Mesodermal cell (in vitro differentiated cells): Measurements from ENCODE around the gene SPOCK1.

Experiments
- H3K27ac ChIP-seq: 2 replicates; pipeline ENCODE4 v1.7.0; 2013; ENCODE audit warnings: mild to moderate bottlenecking, low read depth, low read length, moderate library complexity; ENCODE audit not compliant: severe bottlenecking
- H3K36me3 ChIP-seq: 2 replicates; pipeline ENCODE4 v1.7.1; 2013; ENCODE audit warnings: mild to moderate bottlenecking, low read length, moderate library complexity; ENCODE audit not compliant: control insufficient read depth, insufficient read depth
- H3K4me1 ChIP-seq: one replicate; pipeline ENCODE4 v1.7.1; 2013; ENCODE audit warnings: mild to moderate bottlenecking, low read length; ENCODE audit not compliant: insufficient read depth, control insufficient read depth, poor library complexity, severe bottlenecking
- H3K4me3 ChIP-seq: 2 replicates; pipeline ENCODE4 v1.7.0; 2013; ENCODE audit warnings: low read length, control low read depth, mild to moderate bottlenecking; ENCODE audit not compliant: insufficient read depth, poor library complexity, severe bottlenecking; ENCODE audit errors: extremely low read depth
- H3K9me3 ChIP-seq: 2 replicates; pipeline ENCODE4 v1.7.1; 2013; ENCODE audit warnings: mild to moderate bottlenecking, low read length, moderate library complexity; ENCODE audit not compliant: control insufficient read depth
- WGBS, 2 experiments: methylation state at CpG; one replicate each; pipeline ENCODE4 v1.1.5; 2013; ENCODE audit warnings: missing lambda C conversion rate in 2 of 2; ENCODE audit not compliant: insufficient coverage in 2 of 2; 5-methylcytosine and 5-hydroxymethylcytosine counted together

Gene SPOCK1

GRCh38 chr5:137119321-137119720, 379.8 kb downstream of the SPOCK1 start:
- peaks cover 5% of the 10 kb centered on the region for H3K4me1 ChIP-seq
- H3K4me3 ChIP-seq = no peak overlapping the region
- H3K27ac ChIP-seq = no peak overlapping the region
- no peaks in the 10 kb centered on the region for H3K9me3 ChIP-seq
- no peaks in the 10 kb centered on the region for H3K36me3 ChIP-seq
- 87 to 93% methylated on average over 3 to 4 of the region's 6 CpGs for WGBS, 2 experiments

GRCh38 chr5:137118629-137119028, 380.5 kb downstream of the SPOCK1 start:
- no peak overlapping the region for H3K27ac ChIP-seq

DNA sequence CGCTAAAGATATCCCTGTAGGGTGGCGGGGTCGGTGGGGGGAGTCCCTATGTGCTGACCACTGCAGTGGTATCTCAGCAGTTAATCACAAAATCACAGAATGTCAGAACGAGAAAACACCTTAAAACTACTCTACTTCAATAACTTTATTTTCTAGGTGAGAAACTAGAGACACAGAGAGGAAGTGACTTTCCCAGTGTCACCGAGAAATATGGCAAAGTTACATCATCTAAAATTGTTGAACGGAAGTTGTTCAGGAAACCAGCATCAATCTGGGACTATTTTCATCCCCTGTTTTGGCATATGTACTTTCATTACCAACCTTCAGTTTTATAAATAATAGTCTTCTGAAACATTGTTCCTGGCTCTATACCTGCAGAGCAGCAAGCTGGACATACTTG, 384.0 kb downstream of the SPOCK1 start:
- H3K4me3 ChIP-seq = no peak overlapping the region
- no peak overlapping the region for H3K27ac ChIP-seq
- no peaks in the 10 kb centered on the region for H3K36me3 ChIP-seq
- H3K4me1 ChIP-seq = peaks cover 6% of the 10 kb centered on the region
- 83 to 85% methylated on average over 3 to 5 of the region's 6 CpGs for WGBS, 2 experiments
- no peaks in the 10 kb centered on the region for H3K9me3 ChIP-seq

More at GRCh38 chr5:137118629-137119028, 380.5 kb downstream of the SPOCK1 start:
- H3K4me1 ChIP-seq = peaks cover 6% of the 10 kb centered on the region
- WGBS, 2 experiments = 89 to 91% methylated on average over 4 of the region's 5 CpGs
- no peaks in the 10 kb centered on the region for H3K36me3 ChIP-seq
- H3K9me3 ChIP-seq = no peaks in the 10 kb centered on the region
- no peak overlapping the region for H3K4me3 ChIP-seq

GRCh38 chr5:137114529-137114928, 384.6 kb downstream of the SPOCK1 start:
- H3K27ac ChIP-seq = no peak overlapping the region
- no peak overlapping the region for H3K4me3 ChIP-seq
- no peaks in the 10 kb centered on the region for H3K36me3 ChIP-seq
- H3K4me1 ChIP-seq = peaks cover 6% of the 10 kb centered on the region
- H3K9me3 ChIP-seq = no peaks in the 10 kb centered on the region
- no CpG with 5 or more reads among the region's 2 CpGs for WGBS, 2 experiments

DNA sequence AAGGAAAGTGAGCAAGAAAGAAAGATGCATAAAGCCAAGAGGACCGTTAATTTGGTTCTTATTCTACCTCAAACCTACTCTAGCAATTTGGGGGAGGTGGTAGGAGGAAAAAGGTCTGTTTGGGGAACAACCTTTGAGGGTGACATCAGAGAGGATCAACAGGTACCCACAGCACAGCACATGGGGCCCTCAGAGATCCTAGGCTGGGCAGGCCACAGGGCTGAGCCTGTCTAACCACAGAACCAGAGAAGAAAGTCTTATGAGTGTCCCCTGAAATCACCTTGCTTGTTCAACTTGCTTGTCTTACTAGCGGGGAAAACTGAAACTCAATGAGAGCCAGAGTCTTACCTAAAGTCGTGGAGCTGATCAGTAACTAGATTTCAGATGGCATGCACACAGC, 385.2 kb downstream of the SPOCK1 start:
- Histone ChIP-seq H3K27ac (no peak overlapping the region), H3K4me3 (no peak overlapping the region), H3K36me3 (no peaks in the 10 kb centered on the region), H3K9me3 (no peaks in the 10 kb centered on the region), H3K4me1 (peaks cover 6% of the 10 kb centered on the region)
- WGBS, 2 experiments = 88 to 95% methylated on average over 2 of the region's 3 CpGs

DNA sequence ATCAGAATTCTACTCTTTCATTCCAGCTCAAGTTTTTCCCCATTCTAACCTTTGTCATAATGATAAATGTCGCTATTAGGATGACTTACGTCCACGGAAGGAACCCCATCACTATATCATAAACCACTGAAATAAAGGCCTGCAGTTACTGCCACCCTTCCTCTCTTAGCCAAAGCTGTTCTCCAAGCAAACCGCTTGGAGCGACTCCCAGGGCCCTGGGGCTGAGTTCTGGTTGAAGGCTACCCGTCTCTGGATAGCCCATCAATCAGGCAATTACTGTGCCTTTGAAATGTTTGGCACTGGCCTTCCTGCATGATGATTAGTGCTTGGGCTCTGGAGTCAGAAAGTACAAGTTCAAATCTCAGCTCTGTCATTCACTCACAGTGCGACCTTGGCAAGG, 386.0 kb downstream of the SPOCK1 start:
- Histone ChIP-seq H3K36me3 (no peaks in the 10 kb centered on the region), H3K4me3 (no peak overlapping the region), H3K9me3 (no peaks in the 10 kb centered on the region), H3K4me1 (peaks cover 6% of the 10 kb centered on the region), H3K27ac (no peak overlapping the region)
- 85 to 91% methylated on average over 4 to 6 of the region's 7 CpGs for WGBS, 2 experiments

DNA sequence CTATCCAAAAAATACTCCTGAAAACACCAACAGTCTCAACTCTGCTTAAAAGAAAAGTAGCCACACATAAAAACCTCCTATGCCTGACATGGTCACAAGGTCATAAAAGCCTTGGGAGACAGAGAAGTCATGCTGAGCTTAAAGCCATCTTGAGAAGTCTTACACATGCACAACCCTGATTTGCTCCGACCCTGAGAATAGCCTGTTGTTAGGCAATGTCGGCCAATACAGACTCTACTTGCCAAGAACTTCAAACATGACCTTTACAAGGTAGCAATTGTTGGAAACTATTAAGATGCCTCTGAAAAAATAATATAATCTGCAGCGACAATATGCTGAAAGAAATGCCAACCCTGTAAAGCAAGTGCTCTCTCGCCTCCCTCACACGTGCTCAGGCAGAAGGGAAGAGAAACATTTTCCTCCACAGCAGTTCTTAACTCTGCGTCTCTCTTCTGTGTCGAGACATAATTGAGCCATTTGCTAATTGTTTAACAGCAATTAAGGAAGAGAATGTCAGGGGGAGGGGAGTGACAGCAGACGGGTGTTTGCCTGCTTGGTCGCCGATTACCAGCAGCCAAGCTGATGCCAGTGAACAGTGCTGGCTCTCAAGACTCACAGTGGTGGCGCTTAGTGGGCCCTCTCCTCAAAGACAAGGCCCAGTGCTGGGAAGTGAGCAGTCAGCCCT, 393.6 kb downstream of the SPOCK1 start:
- no peaks in the 10 kb centered on the region for H3K4me1 ChIP-seq
- no peaks in the 10 kb centered on the region for H3K9me3 ChIP-seq
- H3K27ac ChIP-seq = no peak overlapping the region
- no peak overlapping the region for H3K4me3 ChIP-seq
- WGBS, 2 experiments = 83 to 85% methylated on average over 6 to 9 of the region's 11 CpGs
- H3K36me3 ChIP-seq = no peaks in the 10 kb centered on the region

DNA sequence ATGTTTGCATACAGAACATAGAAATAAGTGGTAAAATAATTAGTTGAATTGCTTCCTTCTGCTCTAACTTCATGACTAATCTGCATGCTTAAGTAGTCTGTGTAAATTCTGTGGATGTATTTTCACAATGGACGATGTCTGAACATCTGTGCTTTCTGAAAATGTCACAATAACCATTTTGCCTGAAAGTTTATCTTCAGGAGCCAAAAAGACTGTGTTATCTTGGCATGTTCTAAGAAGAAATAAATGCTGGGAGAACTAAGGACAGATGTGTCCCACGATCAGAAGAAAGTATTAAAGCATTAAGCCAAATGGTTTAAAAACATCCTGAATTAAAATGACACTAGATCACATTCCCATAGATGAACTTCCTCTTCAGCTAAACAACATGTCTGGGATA, 397.6 kb downstream of the SPOCK1 start:
- no peak overlapping the region for H3K27ac ChIP-seq
- H3K4me3 ChIP-seq = no peak overlapping the region
- H3K4me1 ChIP-seq = no peaks in the 10 kb centered on the region
- WGBS, 2 experiments = 54% methylated on average over 2 of the region's 2 CpGs; no CpG with 5 or more reads in 1 of the 2 experiments
- H3K9me3 ChIP-seq = no peaks in the 10 kb centered on the region
- H3K36me3 ChIP-seq = no peaks in the 10 kb centered on the region

DNA sequence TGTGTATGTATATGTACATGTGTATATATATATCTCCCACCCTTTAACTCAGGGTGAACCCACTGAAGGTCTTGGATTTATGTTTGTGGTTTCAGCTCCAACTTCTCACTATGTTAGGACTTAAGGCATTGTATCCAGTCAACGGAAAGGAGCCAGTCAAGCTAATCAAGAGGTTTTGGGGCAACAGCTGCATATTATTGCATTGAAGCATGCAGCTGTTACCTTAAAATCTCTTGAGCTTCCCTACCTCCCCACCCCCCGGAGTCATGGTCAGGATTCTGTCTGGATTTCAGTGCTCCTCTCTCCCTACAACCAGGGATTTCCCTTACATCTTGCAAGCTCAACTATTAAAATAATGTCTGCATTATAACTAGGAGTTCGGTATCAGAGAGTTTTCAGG, 399.5 kb downstream of the SPOCK1 start:
- Histone ChIP-seq H3K27ac (no peak overlapping the region), H3K4me1 (no peaks in the 10 kb centered on the region), H3K9me3 (no peaks in the 10 kb centered on the region), H3K36me3 (no peaks in the 10 kb centered on the region), H3K4me3 (no peak overlapping the region)
- WGBS, 2 experiments = 74 to 87% methylated on average over 2 to 3 of the region's 3 CpGs

GRCh38 chr5:137098663-137099062, 400.5 kb downstream of the SPOCK1 start:
- H3K4me1 ChIP-seq = no peaks in the 10 kb centered on the region
- 87 to 100% methylated on average over 1 to 4 of the region's 4 CpGs for WGBS, 2 experiments
- H3K36me3 ChIP-seq = no peaks in the 10 kb centered on the region
- no peak overlapping the region for H3K4me3 ChIP-seq
- H3K9me3 ChIP-seq = no peaks in the 10 kb centered on the region
- H3K27ac ChIP-seq = no peak overlapping the region

DNA sequence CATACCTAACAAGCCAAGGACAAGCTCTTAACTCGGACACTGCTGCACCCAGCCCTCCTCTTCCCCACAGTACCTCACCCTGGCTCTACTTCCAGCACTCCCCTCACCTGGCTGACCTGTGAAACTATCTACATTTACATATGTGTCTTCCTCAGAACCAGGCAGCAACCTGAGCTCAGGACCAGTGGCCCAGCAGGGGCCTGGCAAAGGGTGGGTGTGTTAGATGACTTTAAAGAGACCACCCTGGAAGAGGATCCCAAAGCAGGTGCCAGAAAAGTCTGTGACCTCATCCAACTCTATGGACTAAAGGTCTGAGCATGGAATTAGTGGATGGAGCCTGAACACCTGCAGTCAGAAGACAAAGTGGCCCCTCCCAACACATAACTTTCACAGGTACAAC, 400.9 kb downstream of the SPOCK1 start:
- H3K9me3 ChIP-seq = no peaks in the 10 kb centered on the region
- H3K4me1 ChIP-seq = no peaks in the 10 kb centered on the region
- WGBS, 2 experiments = 71 to 100% methylated on average over 1 of the region's 1 CpG
- H3K4me3 ChIP-seq = no peak overlapping the region
- no peak overlapping the region for H3K27ac ChIP-seq
- H3K36me3 ChIP-seq = no peaks in the 10 kb centered on the region
